AG04450 (cell line): ENCODE data around the gene XPC. TPM values are rescaled to one million over a fixed set of nuclear protein-coding genes. Genes with fewer than 3 reads are reported as not detected.
A peak's percentile ranks its signal among the peaks of the same experiment; 100 is the strongest.

Experiments used
- CTCF ChIA-PET: fragments of 300-600, 350-600 bp; formaldehyde crosslinking; extraction: SDS; loops from one replicate; lab custom pipeline; 2022; ENCODE audit warnings: antibody characterized with exemption, inconsistent platforms; lab: Charles Lee
- POLR2A ChIA-PET: fragments of 350-600 bp; formaldehyde crosslinking; extraction: SDS; loops from one replicate; lab custom pipeline; 2021; ENCODE audit warnings: antibody characterized with exemption, inconsistent platforms; lab: Yijun Ruan, JAX
- DNase-seq: peaks from one replicate; pipeline ENCODE4 v3.0.0-alpha.2; 2011; ENCODE audit warnings: low read depth, low spot score
- H3K27ac ChIP-seq: one replicate; pipeline ENCODE4 v1.5.1; 2012; ENCODE audit warnings: low read depth, low read length, control low read depth
- H3K27me3 ChIP-seq: one replicate; pipeline ENCODE4 v1.6.0; 2012; ENCODE audit warnings: low read length; ENCODE audit not compliant: control insufficient read depth, insufficient read depth
- H3K4me3 ChIP-seq: 2 replicates; pipeline ENCODE4 v1.5.1; 2011; ENCODE audit warnings: mild to moderate bottlenecking, low read depth, low read length, control low read depth
- H3K9me3 ChIP-seq: 2 replicates; pipeline ENCODE4 v1.5.1; 2012; ENCODE audit warnings: low read length; ENCODE audit not compliant: control insufficient read depth, insufficient read depth
- CTCF ChIP-seq: IDR thresholded peaks from 2 replicates; pipeline ENCODE4 v1.5.1; 2011; ENCODE audit warnings: low read depth, low read length, control low read depth, inconsistent platforms
- polyA plus RNA-seq: library from polyadenylated mRNA; depleted of rRNA; stranded (reverse); fragments of >200 nt; gene quantifications from 2 replicates; pipeline ENCODE4 v1.2.3, GENCODE V29; 2011

Gene XPC
- polyA plus RNA-seq, 1 experiment, result 39.0 TPM

- POLR2A ChIA-PET, result interaction anchor here (0.7 to 5.7 kb wide), 5 partner anchors 18 to 1861 kb away, joined by 3 to 50 read pairs (median 4); partner anchors contain the start of genes CHCHD4, LSM3, TMEM43 and XPC
- no peak for TF ChIP-seq CTCF
Measured at GRCh38 chr3:14143271-14144225, 34.9 kb downstream of the XPC start.

GRCh38 chr3:14142567-14143270 lies 35.7 kb downstream of the XPC start:
- CTCF ChIA-PET, result interaction anchor here (0.5 to 1.6 kb wide), 4 partner anchors 18 to 412 kb away, joined by 3 to 5 read pairs (median 4); partner anchors contain the start of genes CHCHD4 and TMEM43
- POLR2A ChIA-PET, result interaction anchor here (0.7 to 5.7 kb wide), 2 partner anchors 18 to 1860 kb away, joined by 4 to 50 read pairs; partner anchors contain the start of genes CHCHD4 and TMEM43
- no peak for TF ChIP-seq CTCF
- Histone ChIP-seq H3K27ac (peak overlapping the region; percentile 78), H3K4me3 (no peak overlapping the region), H3K27me3 (no peaks in the 10 kb centered on the region), H3K9me3 (no peaks in the 10 kb centered on the region)
- DNase-seq, result no peak

More at GRCh38 chr3:14143271-14144225, 34.9 kb downstream of the XPC start:
- Histone ChIP-seq H3K4me3 (no peak overlapping the region; the same call in 1 of the 2 replicates), H3K27me3 (no peaks in the 10 kb centered on the region), H3K9me3 (no peaks in the 10 kb centered on the region), H3K27ac (peak overlapping the region; percentile 99)
- peak; percentile 83 for DNase-seq
- CTCF ChIA-PET, result interaction anchor here (0.5 to 2.1 kb wide), 5 partner anchors 18 to 411 kb away, joined by 3 to 8 read pairs (median 5); partner anchors contain the start of genes CHCHD4 and TMEM43

GRCh38 chr3:14141602-14142341 lies 36.6 kb downstream of the XPC start:
- Histone ChIP-seq H3K27ac (peak overlapping the region; percentile 39), H3K27me3 (no peaks in the 10 kb centered on the region), H3K4me3 (no peak overlapping the region), H3K9me3 (no peaks in the 10 kb centered on the region)
- no peak for TF ChIP-seq CTCF
- POLR2A ChIA-PET, result interaction anchor here (1.2 to 5.7 kb wide), 2 partner anchors 17 to 37 kb away, joined by 3 to 50 read pairs; partner anchors contain the start of genes CHCHD4, LSM3 and TMEM43
- DNase-seq, result no peak
- CTCF ChIA-PET, result interaction anchor here (1.0 kb wide), 1 partner anchor 17 kb away, joined by 3 read pairs; the partner anchor contains the start of genes CHCHD4 and TMEM43

GRCh38 chr3:14141144-14141543 lies 37.3 kb downstream of the XPC start:
- POLR2A ChIA-PET, result interaction anchor here (1.2 to 5.7 kb wide), 2 partner anchors 16 to 38 kb away, joined by 3 to 50 read pairs; partner anchors contain the start of genes CHCHD4, LSM3 and TMEM43
- H3K4me3 ChIP-seq, result no peak overlapping the region
- no peaks in the 10 kb centered on the region for H3K27me3 ChIP-seq
- no peak for TF ChIP-seq CTCF
- no peak for DNase-seq
- no peaks in the 10 kb centered on the region for H3K9me3 ChIP-seq
- H3K27ac ChIP-seq, result no peak overlapping the region
- CTCF ChIA-PET, result no interaction called here
